Rectal smooth muscle tissue (tissue), 1 donor: ENCODE results near the gene SLC13A3.
A peak's percentile ranks its signal among the peaks of the same experiment; 100 is the strongest.

Experiments used
- H3K27ac ChIP-seq: one replicate; pipeline ENCODE4 v1.7.0; 2013; ENCODE audit warnings: low read depth, low read length, inconsistent platforms
- H3K27me3 ChIP-seq: one replicate; pipeline ENCODE4 v1.7.0; 2013; ENCODE audit warnings: low read length; ENCODE audit not compliant: control insufficient read depth, insufficient read depth
- H3K36me3 ChIP-seq: one replicate; pipeline ENCODE4 v1.7.0; 2013; ENCODE audit warnings: low read length; ENCODE audit not compliant: control insufficient read depth, insufficient read depth
- H3K4me1 ChIP-seq: one replicate; pipeline ENCODE4 v1.7.0; 2013; ENCODE audit warnings: low read length; ENCODE audit not compliant: control insufficient read depth, insufficient read depth
- H3K4me3 ChIP-seq: one replicate; pipeline ENCODE4 v1.7.0; 2013; ENCODE audit warnings: low read length
- H3K9ac ChIP-seq: one replicate; pipeline ENCODE4 v1.7.0; 2013; ENCODE audit warnings: low read length

Gene SLC13A3

GRCh38 chr20:46571418-46571817, 79.8 kb downstream of the SLC13A3 start:
- no peak overlapping the region for H3K27ac ChIP-seq
- peaks cover 4% of the 10 kb centered on the region for H3K4me1 ChIP-seq
- no peaks in the 10 kb centered on the region for H3K27me3 ChIP-seq
- H3K9ac ChIP-seq: no peak overlapping the region
- H3K4me3 ChIP-seq: no peak overlapping the region
- H3K36me3 ChIP-seq: no peaks in the 10 kb centered on the region

GRCh38 chr20:46570956-46571355, 80.3 kb downstream of the SLC13A3 start:
- H3K4me1 ChIP-seq: peaks cover 4% of the 10 kb centered on the region
- H3K27ac ChIP-seq: no peak overlapping the region
- no peaks in the 10 kb centered on the region for H3K36me3 ChIP-seq
- H3K27me3 ChIP-seq: no peaks in the 10 kb centered on the region
- no peak overlapping the region for H3K4me3 ChIP-seq
- no peak overlapping the region for H3K9ac ChIP-seq

- H3K4me3 ChIP-seq: no peak overlapping the region
- no peaks in the 10 kb centered on the region for H3K27me3 ChIP-seq
- no peaks in the 10 kb centered on the region for H3K36me3 ChIP-seq
- H3K9ac ChIP-seq: no peak overlapping the region
- peaks cover 4% of the 10 kb centered on the region for H3K4me1 ChIP-seq
- no peak overlapping the region for H3K27ac ChIP-seq
Observed at GRCh38 chr20:46569961-46570360, 81.3 kb downstream of the SLC13A3 start.

- Histone ChIP-seq H3K27me3 (no peaks in the 10 kb centered on the region), H3K4me3 (no peak overlapping the region), H3K4me1 (peaks cover 4% of the 10 kb centered on the region), H3K36me3 (no peaks in the 10 kb centered on the region), H3K27ac (no peak overlapping the region), H3K9ac (no peak overlapping the region)
Observed at GRCh38 chr20:46568570-46569129, 82.6 kb downstream of the SLC13A3 start.

GRCh38 chr20:46566125-46566524, 85.1 kb downstream of the SLC13A3 start:
- H3K27ac ChIP-seq: no peak overlapping the region
- no peaks in the 10 kb centered on the region for H3K4me1 ChIP-seq
- no peaks in the 10 kb centered on the region for H3K27me3 ChIP-seq

GRCh38 chr20:46564241-46564957, 86.9 kb downstream of the SLC13A3 start:
- Histone ChIP-seq H3K27me3 (no peaks in the 10 kb centered on the region), H3K36me3 (no peaks in the 10 kb centered on the region), H3K4me3 (no peak overlapping the region), H3K27ac (no peak overlapping the region), H3K4me1 (no peaks in the 10 kb centered on the region), H3K9ac (no peak overlapping the region)

More at GRCh38 chr20:46566125-46566524, 85.1 kb downstream of the SLC13A3 start:
- Histone ChIP-seq H3K36me3 (no peaks in the 10 kb centered on the region), H3K9ac (no peak overlapping the region), H3K4me3 (no peak overlapping the region)

GRCh38 chr20:46563860-46564221, 87.4 kb downstream of the SLC13A3 start:
- H3K27ac ChIP-seq: no peak overlapping the region
- no peaks in the 10 kb centered on the region for H3K27me3 ChIP-seq
- H3K4me1 ChIP-seq: no peaks in the 10 kb centered on the region
- no peaks in the 10 kb centered on the region for H3K36me3 ChIP-seq
- H3K4me3 ChIP-seq: no peak overlapping the region
- H3K9ac ChIP-seq: no peak overlapping the region

- H3K36me3 ChIP-seq: no peaks in the 10 kb centered on the region
- peak overlapping the region; percentile 53 for H3K4me3 ChIP-seq
- H3K9ac ChIP-seq: no peak overlapping the region
- H3K4me1 ChIP-seq: no peaks in the 10 kb centered on the region
- H3K27ac ChIP-seq: no peak overlapping the region
- no peaks in the 10 kb centered on the region for H3K27me3 ChIP-seq
Observed at GRCh38 chr20:46563170-46563859, 87.9 kb downstream of the SLC13A3 start.

GRCh38 chr20:46562373-46563169, 88.7 kb downstream of the SLC13A3 start:
- no peaks in the 10 kb centered on the region for H3K36me3 ChIP-seq
- peak overlapping the region; percentile 53 for H3K4me3 ChIP-seq
- no peak overlapping the region for H3K9ac ChIP-seq
- no peak overlapping the region for H3K27ac ChIP-seq
- H3K4me1 ChIP-seq: no peaks in the 10 kb centered on the region
- no peaks in the 10 kb centered on the region for H3K27me3 ChIP-seq

- Histone ChIP-seq H3K27ac (no peak overlapping the region), H3K4me3 (peak overlapping the region; percentile 53), H3K9ac (no peak overlapping the region), H3K27me3 (no peaks in the 10 kb centered on the region), H3K36me3 (no peaks in the 10 kb centered on the region), H3K4me1 (no peaks in the 10 kb centered on the region)
Observed at GRCh38 chr20:46562009-46562372, 89.3 kb downstream of the SLC13A3 start.

GRCh38 chr20:46559685-46560440, 91.4 kb downstream of the SLC13A3 start:
- Histone ChIP-seq H3K27me3 (no peaks in the 10 kb centered on the region), H3K9ac (no peak overlapping the region), H3K4me3 (no peak overlapping the region), H3K27ac (no peak overlapping the region), H3K4me1 (no peaks in the 10 kb centered on the region), H3K36me3 (no peaks in the 10 kb centered on the region)

GRCh38 chr20:46559001-46559400, 92.3 kb downstream of the SLC13A3 start:
- Histone ChIP-seq H3K36me3 (no peaks in the 10 kb centered on the region), H3K4me3 (no peak overlapping the region), H3K27ac (no peak overlapping the region), H3K4me1 (no peaks in the 10 kb centered on the region), H3K27me3 (no peaks in the 10 kb centered on the region), H3K9ac (no peak overlapping the region)
